ENCODE measurements around the gene ARL11. TPM values are rescaled to one million over a fixed set of nuclear protein-coding genes. Genes with fewer than 3 reads are reported as not detected.

ARL11 gene
- total RNA-seq, 2 experiments from 2014 or later, result 0.11 to 0.14 TPM

DNA sequence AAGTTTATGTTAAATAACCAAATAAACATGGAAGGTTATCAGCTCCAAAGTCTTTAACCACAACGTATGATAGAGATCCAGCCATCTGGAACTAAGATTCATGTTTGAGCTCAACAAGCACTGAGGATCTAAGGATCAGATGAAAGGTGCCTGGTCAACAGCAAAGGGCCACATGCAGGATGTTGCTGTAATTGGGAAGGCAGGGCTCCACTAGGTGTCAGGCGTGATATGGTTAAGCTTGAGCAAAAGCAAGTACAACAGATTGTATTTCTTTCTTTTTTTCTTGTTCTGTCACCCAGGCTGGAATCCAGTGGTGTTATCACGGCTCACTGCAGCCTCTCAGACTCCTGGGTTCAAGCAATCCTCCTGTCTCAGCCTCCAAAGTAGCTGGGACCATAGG is 50.9 kb downstream of the ARL11 start:
- intact Hi-C loops (cut with DNase I, micrococcal nuclease), result loop anchor here in 1 of 2 experiments (10.0 kb wide), 1 partner anchor 1236 kb away; no protein-coding TSS in a partner anchor
- peaks cover 31% of the 10 kb centered on the region for H3K4me1 Mint-ChIP-seq (ENCODE audit: low read depth)
- peak in 4 of 14 experiments; percentile 10 to 32 (median 19) for DNase-seq
- no peaks in the 10 kb centered on the region for H3K27me3 ChIP-seq (ENCODE audit: control insufficient read depth in 1 of 2, insufficient read depth in 2 of 2, low read length in 2 of 2)
- H3K36me3 Mint-ChIP-seq (ENCODE audit: low read depth), result peaks cover 20% of the 10 kb centered on the region
- no peak overlapping the region for H3K27ac Mint-ChIP-seq
- ChIA-PET CTCF (no interaction called here), POLR2A (no interaction called here)
- H3K27me3 Mint-ChIP-seq, result no peaks in the 10 kb centered on the region
- no peak overlapping the region for H3K4me3 ChIP-seq (ENCODE audit: low read length)
- no peaks in the 10 kb centered on the region for H3K9me3 Mint-ChIP-seq
- no peak overlapping the region for H3K27ac ChIP-seq (ENCODE audit: low read depth in 1 of 2, low read length in 2 of 2)
- H3K9me3 ChIP-seq (ENCODE audit: control insufficient read depth in 1 of 2, insufficient read depth in 1 of 2, low read length in 2 of 2), result no peaks in the 10 kb centered on the region
- H3K4me3 Mint-ChIP-seq, result no peak overlapping the region
- H3K36me3 ChIP-seq (ENCODE audit: insufficient read depth, low read length), result no peaks in the 10 kb centered on the region
- TF ChIP-seq, protein P1, sequence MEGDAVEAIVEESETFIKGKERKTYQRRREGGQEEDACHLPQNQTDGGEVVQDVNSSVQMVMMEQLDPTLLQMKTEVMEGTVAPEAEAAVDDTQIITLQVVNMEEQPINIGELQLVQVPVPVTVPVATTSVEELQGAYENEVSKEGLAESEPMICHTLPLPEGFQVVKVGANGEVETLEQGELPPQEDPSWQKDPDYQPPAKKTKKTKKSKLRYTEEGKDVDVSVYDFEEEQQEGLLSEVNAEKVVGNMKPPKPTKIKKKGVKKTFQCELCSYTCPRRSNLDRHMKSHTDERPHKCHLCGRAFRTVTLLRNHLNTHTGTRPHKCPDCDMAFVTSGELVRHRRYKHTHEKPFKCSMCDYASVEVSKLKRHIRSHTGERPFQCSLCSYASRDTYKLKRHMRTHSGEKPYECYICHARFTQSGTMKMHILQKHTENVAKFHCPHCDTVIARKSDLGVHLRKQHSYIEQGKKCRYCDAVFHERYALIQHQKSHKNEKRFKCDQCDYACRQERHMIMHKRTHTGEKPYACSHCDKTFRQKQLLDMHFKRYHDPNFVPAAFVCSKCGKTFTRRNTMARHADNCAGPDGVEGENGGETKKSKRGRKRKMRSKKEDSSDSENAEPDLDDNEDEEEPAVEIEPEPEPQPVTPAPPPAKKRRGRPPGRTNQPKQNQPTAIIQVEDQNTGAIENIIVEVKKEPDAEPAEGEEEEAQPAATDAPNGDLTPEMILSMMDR (IDR thresholded peaks at IDR 0.05), result no peak
- ATAC-seq (ENCODE audit: poor library complexity), result no peak
- H3K4me1 ChIP-seq (ENCODE audit: insufficient read depth, low read length), result peaks cover 4% of the 10 kb centered on the region

DNA sequence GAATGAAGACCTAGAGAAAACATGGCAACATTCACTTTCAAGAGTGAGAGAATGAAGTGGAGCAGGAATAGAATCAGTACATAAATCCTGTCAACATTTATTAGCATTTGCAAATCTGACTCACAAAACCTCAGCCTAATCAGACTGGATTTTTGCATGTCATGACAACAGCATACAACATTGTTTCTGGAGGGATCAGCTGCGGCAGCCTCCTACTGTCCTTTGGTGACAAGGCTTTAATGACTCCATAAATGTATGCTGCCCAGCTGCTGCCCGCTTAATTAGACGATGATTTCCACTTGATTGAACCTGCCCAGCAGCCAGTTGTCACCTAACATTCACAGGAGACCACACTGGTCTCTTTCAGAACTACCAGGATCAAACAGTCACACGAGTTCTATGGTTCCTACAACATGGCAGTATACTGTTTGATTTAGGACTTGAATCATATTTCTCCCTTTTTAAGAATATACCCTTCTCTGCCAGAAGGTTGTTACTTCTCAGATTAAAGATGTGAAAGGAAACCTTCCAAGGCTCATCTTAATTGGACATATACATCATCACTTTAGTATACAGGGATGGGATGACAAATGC is 53.6 kb downstream of the ARL11 start:
- peak overlapping the region; percentile 45 for H3K27ac Mint-ChIP-seq
- CTCF ChIA-PET, result no interaction called here
- H3K36me3 ChIP-seq (ENCODE audit: insufficient read depth, low read length), result no peaks in the 10 kb centered on the region

More for the DNA sequence above, 53.6 kb downstream of the ARL11 start:
- no peaks in the 10 kb centered on the region for H3K27me3 ChIP-seq (ENCODE audit: control insufficient read depth in 1 of 2, insufficient read depth in 2 of 2, low read length in 2 of 2)
- no peaks in the 10 kb centered on the region for H3K9me3 ChIP-seq (ENCODE audit: control insufficient read depth in 1 of 2, insufficient read depth in 1 of 2, low read length in 2 of 2)
- Mint-ChIP-seq H3K4me1 (ENCODE audit: low read depth) (peaks cover 44% of the 10 kb centered on the region), H3K4me3 (no peak overlapping the region), H3K36me3 (ENCODE audit: low read depth) (peaks cover 16% of the 10 kb centered on the region), H3K9me3 (no peaks in the 10 kb centered on the region), H3K27me3 (no peaks in the 10 kb centered on the region)
- H3K4me3 ChIP-seq (ENCODE audit: low read length), result no peak overlapping the region
- H3K27ac ChIP-seq (ENCODE audit: low read depth in 1 of 2, low read length in 2 of 2), result no peak overlapping the region
- TF ChIP-seq, protein P1 (IDR thresholded peaks at IDR 0.05), result no peak
- intact Hi-C loops (cut with DNase I, micrococcal nuclease), result loop anchor here in 1 of 2 experiments (10.0 kb wide), 2 partner anchors 253 to 1233 kb away; partner anchors contain the start of gene SPRYD7
- POLR2A ChIA-PET, result interaction anchor here (1.0 to 1.7 kb wide), 2 partner anchors 9 kb away, joined by 3 to 6 read pairs; partner anchors contain the start of gene EBPL
- DNase-seq (no peak), ATAC-seq (ENCODE audit: poor library complexity) (no peak)
- H3K4me1 ChIP-seq (ENCODE audit: insufficient read depth, low read length), result peaks cover 4% of the 10 kb centered on the region

Other genes with a start within 250 kb of the ARL11 start
- gene CAB39L, start 184.4 kb upstream of the ARL11 start, total RNA-seq, result 1 to 10 TPM; 1.9 to 2.5 TPM
- gene SETDB2, start 184.2 kb upstream of the ARL11 start, total RNA-seq, result 10 to 100 TPM; 10.8 to 11.5 TPM
- gene PHF11, start 132.6 kb upstream of the ARL11 start, total RNA-seq, result 100 to 1,000 TPM; 105 TPM
- gene RCBTB1, start 42.9 kb upstream of the ARL11 start, total RNA-seq, result 10 to 100 TPM; 10.3 to 11.4 TPM
- gene EBPL, start 63.0 kb downstream of the ARL11 start, total RNA-seq, result 10 to 100 TPM; 22.3 to 23.2 TPM
- 10 to 100 TPM; 15.7 to 17.3 TPM for gene KPNA3, start 164.2 kb downstream of the ARL11 start, total RNA-seq

All from CD4-positive, alpha-beta T cell (primary cell).